DND-41 (cell line): Measurements from ENCODE around the gene SLC37A2.

Experiments
- ATAC-seq: fragments of 200-7000 bp; cut with Tn5 transposase; 3 replicates; pipeline ENCODE4 v1.9.1; 2021; ENCODE audit warnings: low read depth; ENCODE audit not compliant: insufficient read depth
- DNase-seq: peaks from one replicate; pipeline ENCODE4 v3.0.0-alpha.2; 2020
- H2AFZ ChIP-seq: 2 replicates; pipeline ENCODE4 v1.6.0; 2012; ENCODE audit warnings: low read depth, low read length
- H3K27ac ChIP-seq: 2 replicates; pipeline ENCODE4 v1.5.1; 2012; ENCODE audit warnings: low read length, inconsistent platforms
- H3K27me3 ChIP-seq: fragments of 200-600 bp; sonication (generic); 2 replicates; pipeline ENCODE4 v1.6.0; 2012; ENCODE audit warnings: low read length, mild to moderate bottlenecking, inconsistent platforms; ENCODE audit not compliant: insufficient read depth, poor library complexity
- H3K36me3 ChIP-seq: 2 replicates; pipeline ENCODE4 v1.5.1; 2012; ENCODE audit warnings: low read length, inconsistent platforms; ENCODE audit not compliant: insufficient read depth
- H3K4me1 ChIP-seq: 2 replicates; pipeline ENCODE4 v1.5.1; 2012; ENCODE audit warnings: mild to moderate bottlenecking, low read length; ENCODE audit not compliant: insufficient read depth
- H3K4me2 ChIP-seq: 2 replicates; pipeline ENCODE4 v1.6.0; 2012; ENCODE audit warnings: mild to moderate bottlenecking, moderate library complexity, low read length, inconsistent platforms; ENCODE audit not compliant: insufficient read depth
- H3K4me3 ChIP-seq, 2 experiments: fragments of 200-600 bp in 1 of 2; shearing (Covaris generic) in 1 of 2; 2 replicates each; pipeline ENCODE4 v1.5.1; 2012 to 2016; ENCODE audit warnings: inconsistent platforms in 2 of 2, low read length in 2 of 2, mild to moderate bottlenecking in 2 of 2, low read depth in 1 of 2, moderate library complexity in 1 of 2
- H3K79me2 ChIP-seq: 2 replicates; pipeline ENCODE4 v1.6.0; 2012; ENCODE audit warnings: low read length, inconsistent platforms; ENCODE audit not compliant: insufficient read depth
- H3K9ac ChIP-seq: 2 replicates; pipeline ENCODE4 v1.6.0; 2012; ENCODE audit warnings: low read depth, mild to moderate bottlenecking, inconsistent platforms, low read length, moderate library complexity
- H3K9me3 ChIP-seq: 2 replicates; pipeline ENCODE4 v1.5.1; 2012; ENCODE audit warnings: low read length, moderate library complexity, mild to moderate bottlenecking, inconsistent platforms; ENCODE audit not compliant: insufficient read depth, severe bottlenecking
- H4K20me1 ChIP-seq: 2 replicates; pipeline ENCODE4 v1.6.0; 2012; ENCODE audit warnings: low read length; ENCODE audit not compliant: insufficient read depth
- CTCF ChIP-seq: IDR thresholded peaks from 2 replicates; pipeline ENCODE4 v1.5.1; 2012; ENCODE audit warnings: borderline replicate concordance, low read length, moderate library complexity, mild to moderate bottlenecking; ENCODE audit not compliant: poor library complexity, severe bottlenecking; ENCODE audit errors: extremely low read depth
- EZH2 ChIP-seq: IDR thresholded peaks from 3 replicates; pipeline ENCODE4 v1.6.1; 2012; ENCODE audit warnings: borderline replicate concordance, low read depth, mild to moderate bottlenecking, moderate library complexity, low read length, inconsistent platforms; ENCODE audit not compliant: severe bottlenecking

The SLC37A2 gene

DNA sequence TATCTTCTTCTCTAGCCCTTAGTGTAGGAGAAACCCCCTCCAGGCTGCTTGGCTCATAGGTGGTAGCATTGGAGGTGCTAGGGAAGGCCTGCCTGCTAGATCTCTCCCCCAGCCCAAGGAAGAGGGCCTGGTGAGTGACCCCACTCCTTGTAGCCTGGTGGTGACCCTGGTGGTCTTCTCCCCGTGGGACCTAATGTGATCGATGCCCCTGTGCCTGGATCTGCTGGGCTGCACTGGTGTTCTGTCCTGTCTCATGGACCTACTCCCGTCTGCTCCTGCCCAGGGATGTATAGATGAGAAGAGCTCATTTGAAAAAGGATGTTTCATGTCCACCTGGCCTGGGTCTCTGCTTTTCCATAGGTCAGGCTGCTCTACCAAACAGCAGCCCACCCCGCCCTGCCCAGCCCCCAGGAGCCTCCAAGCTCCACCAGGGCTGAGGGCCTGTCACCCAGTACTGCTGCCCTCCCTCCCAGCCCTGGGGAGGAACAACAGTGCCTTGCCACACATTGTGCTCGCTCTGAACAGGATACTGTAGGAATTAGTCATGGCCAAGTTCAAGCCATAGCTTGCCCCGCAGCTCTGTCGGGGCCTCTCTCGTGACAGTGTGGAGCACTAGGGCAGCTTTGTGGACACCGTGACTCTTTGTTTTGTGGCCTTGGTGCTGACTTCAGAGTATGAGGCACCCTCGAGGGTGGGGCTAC, 19.7 kb downstream of the SLC37A2 start:
- H3K4me3 ChIP-seq = no peak overlapping the region
- H2AFZ ChIP-seq = no peak overlapping the region
- TF ChIP-seq EZH2 = no peak
- no peak for TF ChIP-seq CTCF
- DNase-seq (no peak), ATAC-seq (no peak)
- no peak overlapping the region for H3K9ac ChIP-seq
- H4K20me1 ChIP-seq = no peaks in the 10 kb centered on the region
- H3K9me3 ChIP-seq = no peaks in the 10 kb centered on the region
- no peaks in the 10 kb centered on the region for H3K36me3 ChIP-seq
- H3K79me2 ChIP-seq = no peaks in the 10 kb centered on the region
- H3K27ac ChIP-seq = no peak overlapping the region
- H3K4me2 ChIP-seq = no peak overlapping the region
- H3K27me3 ChIP-seq = no peaks in the 10 kb centered on the region
- no peaks in the 10 kb centered on the region for H3K4me1 ChIP-seq

DNA sequence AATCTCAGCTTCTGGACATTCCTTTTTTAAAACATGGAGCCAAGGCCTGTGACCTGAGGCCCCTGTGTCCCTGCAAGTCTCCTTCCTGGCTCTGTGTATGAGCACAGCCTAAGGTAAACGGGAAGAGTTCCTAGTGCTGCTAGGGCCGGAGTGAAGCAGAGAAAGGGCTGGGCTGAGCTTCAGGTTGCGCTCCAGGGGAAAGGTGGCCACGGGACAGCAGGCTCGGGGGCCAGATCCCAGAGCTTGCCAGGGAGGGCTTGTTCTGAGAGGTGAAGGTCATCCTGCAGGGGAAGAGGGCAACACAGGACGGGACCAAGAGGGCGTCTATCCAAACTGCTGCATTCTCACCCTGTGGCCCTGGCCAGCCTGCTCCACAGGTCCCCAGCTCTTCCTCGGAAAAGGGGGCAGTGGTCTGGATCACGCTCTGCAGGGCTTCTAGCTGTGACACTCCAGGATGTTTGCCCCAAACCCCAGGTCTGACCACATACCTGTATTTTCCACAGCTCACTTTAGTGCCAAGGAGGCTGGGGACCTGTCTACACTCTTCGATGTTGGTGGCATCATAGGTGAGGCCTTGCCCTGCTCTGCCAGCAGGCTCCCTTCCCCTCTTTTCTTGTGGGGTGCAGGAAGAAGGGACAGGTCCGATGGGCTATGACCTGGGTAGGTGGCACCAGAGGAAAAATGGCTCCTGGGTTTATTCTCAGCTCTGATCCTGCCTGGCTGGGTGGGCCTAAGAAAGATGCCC, 20.4 kb downstream of the SLC37A2 start:
- no peaks in the 10 kb centered on the region for H3K79me2 ChIP-seq
- no peaks in the 10 kb centered on the region for H3K9me3 ChIP-seq
- no peaks in the 10 kb centered on the region for H3K36me3 ChIP-seq
- DNase-seq (no peak), ATAC-seq (no peak)
- no peaks in the 10 kb centered on the region for H3K27me3 ChIP-seq
- H3K4me1 ChIP-seq = no peaks in the 10 kb centered on the region
- no peak overlapping the region for H3K9ac ChIP-seq
- no peak overlapping the region for H3K4me3 ChIP-seq
- no peaks in the 10 kb centered on the region for H4K20me1 ChIP-seq
- no peak overlapping the region for H3K27ac ChIP-seq
- H3K4me2 ChIP-seq = no peak overlapping the region
- no peak overlapping the region for H2AFZ ChIP-seq
- TF ChIP-seq EZH2 (no peak), CTCF (no peak)

DNA sequence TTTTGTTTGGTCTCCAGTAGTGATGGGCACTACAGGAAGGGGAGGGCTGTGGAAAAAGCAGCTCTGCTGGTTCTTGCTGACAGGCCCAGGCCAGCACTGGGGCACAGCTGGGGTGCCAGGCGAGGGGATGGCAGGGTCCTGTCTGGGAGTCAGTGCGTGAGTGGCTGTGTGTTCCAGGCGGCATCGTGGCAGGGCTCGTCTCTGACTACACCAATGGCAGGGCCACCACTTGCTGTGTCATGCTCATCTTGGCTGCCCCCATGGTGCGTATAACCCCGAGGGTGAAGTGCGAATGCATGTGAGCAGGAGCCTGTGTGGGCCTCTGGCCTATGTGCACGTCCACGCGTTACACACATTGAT, 20.9 kb downstream of the SLC37A2 start:
- Histone ChIP-seq H3K9ac (no peak overlapping the region), H3K9me3 (no peaks in the 10 kb centered on the region), H3K36me3 (no peaks in the 10 kb centered on the region), H3K4me2 (no peak overlapping the region), H3K4me1 (no peaks in the 10 kb centered on the region), H3K27ac (no peak overlapping the region), H4K20me1 (no peaks in the 10 kb centered on the region), H3K79me2 (no peaks in the 10 kb centered on the region), H2AFZ (no peak overlapping the region), H3K4me3 (no peak overlapping the region), H3K27me3 (no peaks in the 10 kb centered on the region)
- TF ChIP-seq CTCF (no peak), EZH2 (no peak)
- DNase-seq (no peak), ATAC-seq (no peak; the same call in 2 of the 3 replicates)
